BJ (cell line): ENCODE measurements around the gene DCDC2C. TPM values are rescaled to one million over a fixed set of nuclear protein-coding genes. Genes with fewer than 3 reads are reported as not detected.

ENCODE experiments used
- CTCF ChIA-PET: fragments of 350-600 bp; formaldehyde crosslinking; extraction: SDS; loops from one replicate; lab custom pipeline; 2021; ENCODE audit warnings: antibody characterized with exemption, inconsistent platforms; lab: Yijun Ruan, JAX
- POLR2A ChIA-PET: fragments of 300-600 bp; sonication (Branson Sonifier 250); formaldehyde crosslinking; extraction: SDS; loops from one replicate; lab custom pipeline; 2021; ENCODE audit warnings: antibody characterized with exemption; lab: Charles Lee
- DNase-seq: peaks from one replicate; pipeline ENCODE4 v3.0.0-alpha.2; 2011; ENCODE audit warnings: low read depth
- H3K27me3 ChIP-seq: 2 replicates; pipeline ENCODE4 v1.6.0; 2011; ENCODE audit warnings: low read length; ENCODE audit not compliant: control insufficient read depth, insufficient read depth
- H3K36me3 ChIP-seq: 2 replicates; pipeline ENCODE4 v1.5.1; 2011; ENCODE audit warnings: low read length; ENCODE audit not compliant: control insufficient read depth, insufficient read depth
- H3K4me3 ChIP-seq: 2 replicates; pipeline ENCODE4 v1.5.1; 2011; ENCODE audit warnings: low read depth, mild to moderate bottlenecking, control low read depth, low read length
- polyA plus RNA-seq: library from polyadenylated mRNA; depleted of rRNA; stranded (reverse); fragments of >200 nt; gene quantifications from 2 replicates; pipeline ENCODE4 v1.2.3, GENCODE V29; 2011
- TF ChIP-seq, protein P1 (sequence below): IDR thresholded peaks from 2 replicates; pipeline ENCODE4 v1.5.1; 2011; ENCODE audit warnings: low read depth, mild to moderate bottlenecking, control low read depth, inconsistent platforms, low read length, moderate library complexity; ENCODE audit not compliant: insufficient read depth

DCDC2C gene
- polyA plus RNA-seq, 1 experiment, result not detected

DNA sequence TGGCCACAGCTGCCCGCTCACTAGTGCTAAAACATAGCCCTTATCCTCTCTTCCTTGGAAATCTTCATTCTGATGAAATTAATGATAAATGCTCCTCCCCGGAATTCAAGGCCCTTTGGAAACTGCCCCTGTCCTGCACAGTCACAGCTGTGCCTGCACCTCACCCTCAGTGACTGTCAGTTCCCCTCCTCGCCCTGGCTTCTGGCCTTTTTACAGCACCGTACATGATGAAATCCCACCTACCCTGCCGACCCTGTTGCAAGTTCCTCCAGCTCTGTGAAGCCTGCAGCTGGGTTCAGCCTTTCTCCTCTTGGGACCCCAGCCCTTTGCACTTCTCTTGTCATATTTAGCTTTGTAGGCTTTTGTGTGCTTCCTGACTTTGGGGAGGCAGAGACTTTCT, 48.4 kb downstream of the DCDC2C start:
- CTCF ChIA-PET, result no interaction called here

DNA sequence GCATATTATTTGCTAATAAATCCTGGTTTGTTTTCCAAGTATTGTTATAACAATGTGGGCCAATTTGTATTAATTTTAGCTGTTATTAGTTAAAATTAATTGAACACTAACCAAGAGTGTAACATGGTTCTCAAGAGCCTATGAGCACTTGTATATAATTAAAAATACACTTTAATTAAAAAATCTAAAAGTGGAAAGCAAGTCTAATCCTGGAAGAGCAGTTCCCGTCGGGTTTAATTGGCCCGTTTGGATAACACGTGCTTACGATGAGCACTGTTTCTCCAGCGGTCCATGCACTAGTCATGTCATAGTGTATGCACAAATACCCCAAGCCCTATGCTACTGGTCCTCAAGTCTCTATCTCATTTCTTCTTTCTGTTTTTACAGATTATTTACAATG, 49.0 kb downstream of the DCDC2C start:
- no peaks in the 10 kb centered on the region for H3K36me3 ChIP-seq
- no peak for DNase-seq
- POLR2A ChIA-PET, result no interaction called here
- TF ChIP-seq, protein P1, sequence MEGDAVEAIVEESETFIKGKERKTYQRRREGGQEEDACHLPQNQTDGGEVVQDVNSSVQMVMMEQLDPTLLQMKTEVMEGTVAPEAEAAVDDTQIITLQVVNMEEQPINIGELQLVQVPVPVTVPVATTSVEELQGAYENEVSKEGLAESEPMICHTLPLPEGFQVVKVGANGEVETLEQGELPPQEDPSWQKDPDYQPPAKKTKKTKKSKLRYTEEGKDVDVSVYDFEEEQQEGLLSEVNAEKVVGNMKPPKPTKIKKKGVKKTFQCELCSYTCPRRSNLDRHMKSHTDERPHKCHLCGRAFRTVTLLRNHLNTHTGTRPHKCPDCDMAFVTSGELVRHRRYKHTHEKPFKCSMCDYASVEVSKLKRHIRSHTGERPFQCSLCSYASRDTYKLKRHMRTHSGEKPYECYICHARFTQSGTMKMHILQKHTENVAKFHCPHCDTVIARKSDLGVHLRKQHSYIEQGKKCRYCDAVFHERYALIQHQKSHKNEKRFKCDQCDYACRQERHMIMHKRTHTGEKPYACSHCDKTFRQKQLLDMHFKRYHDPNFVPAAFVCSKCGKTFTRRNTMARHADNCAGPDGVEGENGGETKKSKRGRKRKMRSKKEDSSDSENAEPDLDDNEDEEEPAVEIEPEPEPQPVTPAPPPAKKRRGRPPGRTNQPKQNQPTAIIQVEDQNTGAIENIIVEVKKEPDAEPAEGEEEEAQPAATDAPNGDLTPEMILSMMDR, result no peak
- CTCF ChIA-PET, result no interaction called here
- no peak overlapping the region for H3K4me3 ChIP-seq
- no peaks in the 10 kb centered on the region for H3K27me3 ChIP-seq

More for the DNA sequence above, 48.4 kb downstream of the DCDC2C start:
- POLR2A ChIA-PET, result no interaction called here
- no peak for DNase-seq
- Histone ChIP-seq H3K36me3 (no peaks in the 10 kb centered on the region), H3K4me3 (no peak overlapping the region), H3K27me3 (no peaks in the 10 kb centered on the region)
- TF ChIP-seq, protein P1, result no peak

DNA sequence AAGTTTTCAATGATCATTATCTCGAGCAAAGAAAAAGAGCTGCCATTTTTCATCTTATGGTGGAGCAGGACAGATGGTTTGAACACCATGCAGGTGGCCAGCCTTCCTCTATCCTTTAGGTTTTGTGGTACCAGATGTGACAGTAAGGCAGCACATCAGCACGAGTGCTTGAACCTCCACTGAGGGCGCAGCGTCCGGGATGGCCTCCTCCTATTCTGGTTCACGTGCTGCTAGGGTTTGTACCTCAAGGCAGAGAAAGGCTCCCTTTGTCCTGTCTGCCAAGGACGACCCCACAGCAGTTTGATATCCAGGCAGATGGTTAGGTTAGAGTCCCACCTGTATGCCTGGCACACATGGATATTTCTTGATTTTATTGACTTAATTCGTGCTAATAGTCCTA, 50.2 kb downstream of the DCDC2C start:
- H3K4me3 ChIP-seq, result no peak overlapping the region
- DNase-seq, result no peak
- no peaks in the 10 kb centered on the region for H3K36me3 ChIP-seq
- TF ChIP-seq, protein P1, result no peak
- POLR2A ChIA-PET, result no interaction called here
- no peaks in the 10 kb centered on the region for H3K27me3 ChIP-seq
- CTCF ChIA-PET, result interaction anchor here (0.8 kb wide), 1 partner anchor 26 kb away, joined by 4 read pairs; no protein-coding TSS in a partner anchor

DNA sequence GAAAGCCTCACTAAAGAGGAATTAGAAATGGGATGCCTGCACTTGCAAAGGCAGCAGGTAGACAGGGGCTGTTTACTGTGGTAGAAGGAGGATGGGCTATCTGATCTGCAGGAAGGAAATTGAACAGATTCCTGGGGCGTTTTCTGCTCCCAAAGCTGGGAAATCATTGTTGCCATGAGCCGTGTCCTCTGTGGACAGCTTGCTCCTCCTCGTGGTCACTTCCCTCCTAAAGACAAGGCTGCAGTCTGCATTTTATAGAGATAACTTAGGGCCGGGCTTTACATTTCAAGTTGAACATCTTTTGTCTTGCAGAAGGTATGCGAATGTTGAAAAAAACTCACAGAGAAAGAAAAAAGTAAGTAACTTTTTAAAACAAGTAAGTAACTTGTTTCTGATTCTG, 50.9 kb downstream of the DCDC2C start:
- ChIA-PET POLR2A (no interaction called here), CTCF (no interaction called here)
- H3K4me3 ChIP-seq, result no peak overlapping the region
- H3K27me3 ChIP-seq, result no peaks in the 10 kb centered on the region
- TF ChIP-seq, protein P1, result no peak
- no peak for DNase-seq
- no peaks in the 10 kb centered on the region for H3K36me3 ChIP-seq

DNA sequence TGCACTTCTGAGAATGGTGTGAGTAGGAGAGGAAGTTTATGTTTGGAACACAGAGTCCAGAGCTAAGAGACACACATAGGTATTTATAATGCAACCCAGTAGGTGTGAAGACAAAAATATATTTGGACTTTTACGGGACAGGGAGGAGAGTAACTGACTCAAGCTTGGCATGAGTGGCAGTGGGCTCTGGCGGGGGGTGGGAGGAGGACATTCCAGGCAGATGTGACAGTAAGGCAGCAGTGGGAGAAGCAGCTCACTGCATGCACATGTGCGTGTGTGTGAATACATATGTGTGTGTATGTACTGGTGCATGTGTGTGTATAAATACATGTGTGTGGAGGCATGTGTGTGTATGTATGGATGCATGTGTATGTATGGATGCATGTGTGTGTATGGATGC, 51.4 kb downstream of the DCDC2C start:
- Histone ChIP-seq H3K4me3 (no peak overlapping the region), H3K27me3 (no peaks in the 10 kb centered on the region), H3K36me3 (no peaks in the 10 kb centered on the region)
- TF ChIP-seq, protein P1, result no peak
- CTCF ChIA-PET, result no interaction called here
- no peak for DNase-seq
- POLR2A ChIA-PET, result no interaction called here
